K562 (cell line): ENCODE results near the gene HDHD5.

Experiments
- BRCA1 ChIP-seq, 2 experiments: fragments of 450-650 bp in 1 of 2; sonication (generic) in 1 of 2; formaldehyde crosslinking in 1 of 2; IDR thresholded peaks; 2 replicates each; pipeline versions ENCODE4 v1.5.0 to v1.6.1; 2017 to 2020; ENCODE audit warnings: mild to moderate bottlenecking in 1 of 2, missing genetic modification reagents in 1 of 2
- HMG20B ChIP-seq: fragments of 250-450 bp; sonication (Bioruptor Pico); IDR thresholded peaks from 2 replicates; pipeline ENCODE4 v1.5.0; 2021; ENCODE audit warnings: mild to moderate bottlenecking
- ILK ChIP-seq: fragments of 450-650 bp; IDR thresholded peaks from 2 replicates; pipeline ENCODE4 v1.6.1; 2016; ENCODE audit warnings: missing genetic modification characterization, low read depth, mild to moderate bottlenecking, missing compliant biosample characterization, moderate library complexity, borderline replicate concordance
- NFE2L1 ChIP-seq: fragments of 450-650 bp; IDR thresholded peaks from 2 replicates; pipeline ENCODE4 v1.6.1; 2016; ENCODE audit warnings: missing genetic modification characterization, low read depth, mild to moderate bottlenecking, missing compliant biosample characterization, moderate library complexity, borderline replicate concordance
- TF ChIP-seq, protein P1 (sequence below), 3 experiments: IDR thresholded peaks in 2 of 3; conservative IDR thresholded peaks in 1 of 3; 2 replicates each; pipeline ENCODE4 v1.5.1; 2011 to 2012; ENCODE audit warnings: low read length in 3 of 3, mild to moderate bottlenecking in 3 of 3, control low read depth in 2 of 3, improper control_type of control experiment in 1 of 3, inconsistent platforms in 1 of 3, low read depth in 1 of 3, mixed read lengths in 1 of 3, moderate library complexity in 1 of 3; ENCODE audit not compliant: insufficient read depth in 2 of 3
- TF ChIP-seq, protein P2 (sequence below), 2 experiments: fragments of 450-650 bp in 1 of 2; sonication (generic) in 1 of 2; formaldehyde crosslinking in 1 of 2; IDR thresholded peaks in 1 of 2; conservative IDR thresholded peaks in 1 of 2; 2 replicates each; pipeline versions ENCODE4 v1.6.1 to v1.8.1; 2016 to 2023; ENCODE audit warnings: mild to moderate bottlenecking in 2 of 2, moderate library complexity in 2 of 2, inconsistent platforms in 1 of 2, missing genetic modification reagents in 1 of 2

DNA sequence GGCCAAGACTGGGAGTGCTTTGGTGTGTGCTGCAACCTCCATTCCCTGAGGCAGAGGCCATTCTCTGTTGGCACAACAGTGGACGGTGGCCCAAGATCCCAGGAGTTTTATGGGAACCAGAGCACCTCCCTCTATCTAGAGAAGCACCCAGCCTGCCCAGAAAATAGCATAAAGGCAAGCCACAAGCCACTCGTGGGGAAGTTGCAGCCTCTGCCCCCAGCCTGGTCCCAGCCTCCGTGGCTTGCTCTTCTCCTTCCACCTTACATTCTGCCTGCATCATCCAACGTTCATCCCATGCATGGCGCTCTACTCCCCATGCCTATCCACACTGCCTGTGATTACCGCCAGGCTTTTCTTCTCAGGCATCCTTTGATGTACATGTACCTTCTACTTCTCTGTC lies 58.5 kb downstream of the HDHD5 start:
- TF ChIP-seq, protein P1, sequence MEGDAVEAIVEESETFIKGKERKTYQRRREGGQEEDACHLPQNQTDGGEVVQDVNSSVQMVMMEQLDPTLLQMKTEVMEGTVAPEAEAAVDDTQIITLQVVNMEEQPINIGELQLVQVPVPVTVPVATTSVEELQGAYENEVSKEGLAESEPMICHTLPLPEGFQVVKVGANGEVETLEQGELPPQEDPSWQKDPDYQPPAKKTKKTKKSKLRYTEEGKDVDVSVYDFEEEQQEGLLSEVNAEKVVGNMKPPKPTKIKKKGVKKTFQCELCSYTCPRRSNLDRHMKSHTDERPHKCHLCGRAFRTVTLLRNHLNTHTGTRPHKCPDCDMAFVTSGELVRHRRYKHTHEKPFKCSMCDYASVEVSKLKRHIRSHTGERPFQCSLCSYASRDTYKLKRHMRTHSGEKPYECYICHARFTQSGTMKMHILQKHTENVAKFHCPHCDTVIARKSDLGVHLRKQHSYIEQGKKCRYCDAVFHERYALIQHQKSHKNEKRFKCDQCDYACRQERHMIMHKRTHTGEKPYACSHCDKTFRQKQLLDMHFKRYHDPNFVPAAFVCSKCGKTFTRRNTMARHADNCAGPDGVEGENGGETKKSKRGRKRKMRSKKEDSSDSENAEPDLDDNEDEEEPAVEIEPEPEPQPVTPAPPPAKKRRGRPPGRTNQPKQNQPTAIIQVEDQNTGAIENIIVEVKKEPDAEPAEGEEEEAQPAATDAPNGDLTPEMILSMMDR (IDR thresholded peaks at IDR 0.05 in 2 of 3, conservative IDR thresholded peaks at IDR 0.05 in 1 of 3; ENCODE audit: insufficient read depth in 2 of 3, low read depth in 1 of 3, low read length in 3 of 3), result no peak
- TF ChIP-seq ILK (no peak), HMG20B (CRISPR knock-in tag) (no peak), NFE2L1 (tag) (no peak), BRCA1 (IDR thresholded peaks at IDR 0.05) (no peak), BRCA1 (CRISPR knock-in tag; IDR thresholded peaks at IDR 0.05) (no peak)
- TF ChIP-seq, protein P2, sequence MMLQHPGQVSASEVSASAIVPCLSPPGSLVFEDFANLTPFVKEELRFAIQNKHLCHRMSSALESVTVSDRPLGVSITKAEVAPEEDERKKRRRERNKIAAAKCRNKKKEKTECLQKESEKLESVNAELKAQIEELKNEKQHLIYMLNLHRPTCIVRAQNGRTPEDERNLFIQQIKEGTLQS (IDR thresholded peaks at IDR 0.05), result no peak
- TF ChIP-seq, protein P2 (CRISPR knock-in tag; conservative IDR thresholded peaks at IDR 0.05), result no peak
